HEK293 (cell line): ENCODE measurements around the gene ZBTB4.

Experiments
- CTCF ChIP-seq: fragments of 450-650 bp; formaldehyde crosslinking; IDR thresholded peaks from 2 replicates; pipeline ENCODE4 v1.5.1; 2016; ENCODE audit warnings: missing biosample characterization, missing genetic modification characterization
- REPIN1 ChIP-seq: fragments of 450-650 bp; formaldehyde crosslinking; IDR thresholded peaks from 2 replicates; pipeline ENCODE4 v1.5.1; 2017; ENCODE audit warnings: missing biosample characterization, missing genetic modification characterization, low read depth
- SP2 ChIP-seq: fragments of 450-650 bp; formaldehyde crosslinking; IDR thresholded peaks from 2 replicates; pipeline ENCODE4 v1.5.1; 2016; ENCODE audit warnings: missing biosample characterization, missing genetic modification characterization
- ZBTB21 ChIP-seq: fragments of 450-650 bp; formaldehyde crosslinking; IDR thresholded peaks from 2 replicates; pipeline ENCODE4 v1.5.1; 2017; ENCODE audit warnings: missing biosample characterization, missing genetic modification characterization
- ZNF121 ChIP-seq: fragments of 450-650 bp; formaldehyde crosslinking; IDR thresholded peaks from 2 replicates; pipeline ENCODE4 v1.5.1; 2016; ENCODE audit warnings: missing biosample characterization, missing genetic modification characterization
- ZNF140 ChIP-seq: fragments of 450-650 bp; formaldehyde crosslinking; IDR thresholded peaks from 2 replicates; pipeline ENCODE4 v1.5.1; 2016; ENCODE audit warnings: missing biosample characterization, missing genetic modification characterization
- ZNF510 ChIP-seq: fragments of 450-650 bp; formaldehyde crosslinking; IDR thresholded peaks from 2 replicates; pipeline ENCODE4 v1.5.1; 2018; ENCODE audit warnings: mild to moderate bottlenecking, missing genetic modification characterization, missing biosample characterization; ENCODE audit not compliant: insufficient replicate concordance
- TF ChIP-seq, protein P1 (sequence below): fragments of 450-650 bp; formaldehyde crosslinking; IDR thresholded peaks from 2 replicates; pipeline ENCODE4 v1.5.1; 2016; ENCODE audit warnings: missing biosample characterization, missing genetic modification characterization

- TF ChIP-seq CTCF (no peak), ZNF121 (no peak), ZNF140 (tag by site-specific recombination) (no peak), REPIN1 (tag by site-specific recombination) (no peak), ZBTB21 (tag by site-specific recombination) (no peak), ZNF510 (tag by site-specific recombination) (no peak), SP2 (tag by site-specific recombination) (no peak)
- TF ChIP-seq, protein P1, sequence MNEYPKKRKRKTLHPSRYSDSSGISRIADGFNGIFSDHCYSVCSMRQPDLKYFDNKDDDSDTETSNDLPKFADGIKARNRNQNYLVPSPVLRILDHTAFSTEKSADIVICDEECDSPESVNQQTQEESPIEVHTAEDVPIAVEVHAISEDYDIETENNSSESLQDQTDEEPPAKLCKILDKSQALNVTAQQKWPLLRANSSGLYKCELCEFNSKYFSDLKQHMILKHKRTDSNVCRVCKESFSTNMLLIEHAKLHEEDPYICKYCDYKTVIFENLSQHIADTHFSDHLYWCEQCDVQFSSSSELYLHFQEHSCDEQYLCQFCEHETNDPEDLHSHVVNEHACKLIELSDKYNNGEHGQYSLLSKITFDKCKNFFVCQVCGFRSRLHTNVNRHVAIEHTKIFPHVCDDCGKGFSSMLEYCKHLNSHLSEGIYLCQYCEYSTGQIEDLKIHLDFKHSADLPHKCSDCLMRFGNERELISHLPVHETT: no peak
Measured at GRCh38 chr17:7426203-7426863, 53.1 kb downstream of the ZBTB4 start.
